ENCODE measurements around the gene ARHGAP11B.
"Not testable (repeated sequence)": the region's sequence is repeated elsewhere in the genome, so short reads cannot be mapped to it uniquely, and the experiment has no call there.

Gene ARHGAP11B

DNA sequence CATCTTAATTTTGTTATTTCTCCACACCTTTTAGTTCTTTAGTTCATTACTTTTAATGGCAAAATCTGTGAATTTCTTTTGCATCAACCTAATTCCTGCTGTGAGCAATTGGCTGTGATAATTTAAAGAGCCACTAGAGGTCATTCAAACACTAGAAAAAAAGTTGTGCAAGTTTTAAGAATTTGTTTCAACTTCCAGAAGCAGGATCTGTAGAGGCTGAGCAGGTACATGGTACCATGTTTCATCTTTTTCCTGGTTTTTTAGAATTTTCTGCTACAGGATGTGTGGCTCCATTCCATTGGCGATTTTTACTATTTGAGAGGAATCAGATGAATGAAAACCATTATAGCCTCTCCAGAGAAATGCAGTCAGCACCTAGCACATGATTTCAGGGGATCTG is 35.2 kb downstream of the ARHGAP11B start:
- TF ChIP-seq, protein P1, sequence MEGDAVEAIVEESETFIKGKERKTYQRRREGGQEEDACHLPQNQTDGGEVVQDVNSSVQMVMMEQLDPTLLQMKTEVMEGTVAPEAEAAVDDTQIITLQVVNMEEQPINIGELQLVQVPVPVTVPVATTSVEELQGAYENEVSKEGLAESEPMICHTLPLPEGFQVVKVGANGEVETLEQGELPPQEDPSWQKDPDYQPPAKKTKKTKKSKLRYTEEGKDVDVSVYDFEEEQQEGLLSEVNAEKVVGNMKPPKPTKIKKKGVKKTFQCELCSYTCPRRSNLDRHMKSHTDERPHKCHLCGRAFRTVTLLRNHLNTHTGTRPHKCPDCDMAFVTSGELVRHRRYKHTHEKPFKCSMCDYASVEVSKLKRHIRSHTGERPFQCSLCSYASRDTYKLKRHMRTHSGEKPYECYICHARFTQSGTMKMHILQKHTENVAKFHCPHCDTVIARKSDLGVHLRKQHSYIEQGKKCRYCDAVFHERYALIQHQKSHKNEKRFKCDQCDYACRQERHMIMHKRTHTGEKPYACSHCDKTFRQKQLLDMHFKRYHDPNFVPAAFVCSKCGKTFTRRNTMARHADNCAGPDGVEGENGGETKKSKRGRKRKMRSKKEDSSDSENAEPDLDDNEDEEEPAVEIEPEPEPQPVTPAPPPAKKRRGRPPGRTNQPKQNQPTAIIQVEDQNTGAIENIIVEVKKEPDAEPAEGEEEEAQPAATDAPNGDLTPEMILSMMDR (conservative IDR thresholded peaks at IDR 0.05; ENCODE audit: low read depth) = peak; percentile 68
- DNase-seq (ENCODE audit: low spot score) = peak; percentile 5
- CTCF ChIA-PET; H3K27ac ChIP-seq; POLR2A ChIA-PET (ENCODE audit: low non-redundant PET): not testable (repeated sequence)

- CTCF ChIA-PET; H3K27ac ChIP-seq; POLR2A ChIA-PET (ENCODE audit: low non-redundant PET); DNase-seq (ENCODE audit: low spot score): not testable (repeated sequence)
Measured at GRCh38 chr15:30669621-30670020, 43.7 kb downstream of the ARHGAP11B start.

GRCh38 chr15:30670056-30670455 is 44.1 kb downstream of the ARHGAP11B start:
- CTCF ChIA-PET = no interaction called here
- POLR2A ChIA-PET (ENCODE audit: low non-redundant PET) = no interaction called here
- DNase-seq (ENCODE audit: low spot score) = no peak
- H3K27ac ChIP-seq = no peak overlapping the region
- TF ChIP-seq, protein P1 (conservative IDR thresholded peaks at IDR 0.05; ENCODE audit: low read depth) = no peak

DNA sequence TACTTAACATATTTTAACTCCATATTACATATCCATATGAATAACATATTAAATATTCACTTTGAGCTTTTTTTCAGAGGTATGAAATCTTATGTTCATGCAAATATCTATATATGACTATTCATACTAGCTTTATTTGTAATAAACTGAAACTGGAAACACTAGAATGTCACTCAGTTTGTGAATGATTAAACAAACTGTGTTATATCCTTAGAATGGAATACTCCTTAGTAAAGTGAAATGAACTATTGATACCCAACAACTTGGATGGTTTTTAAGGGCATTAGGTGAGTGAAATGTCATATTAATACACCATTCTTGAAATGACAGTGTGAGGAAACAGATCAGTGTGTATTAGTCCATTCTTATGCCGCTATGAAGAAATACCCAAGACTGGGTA is 45.4 kb downstream of the ARHGAP11B start:
- H3K27ac ChIP-seq = no peak overlapping the region
- POLR2A ChIA-PET (ENCODE audit: low non-redundant PET) = no interaction called here
- CTCF ChIA-PET = no interaction called here

GRCh38 chr15:30675126-30675525 is 49.2 kb downstream of the ARHGAP11B start:
- ChIA-PET POLR2A (ENCODE audit: low non-redundant PET) (no interaction called here), CTCF (no interaction called here)
- no peak overlapping the region for H3K27ac ChIP-seq
- no peak for DNase-seq (ENCODE audit: low spot score)
- TF ChIP-seq, protein P1 (conservative IDR thresholded peaks at IDR 0.05; ENCODE audit: low read depth) = no peak

More for the DNA sequence above, 45.4 kb downstream of the ARHGAP11B start:
- no peak for DNase-seq (ENCODE audit: low spot score)
- TF ChIP-seq, protein P1 (conservative IDR thresholded peaks at IDR 0.05; ENCODE audit: low read depth) = no peak

- DNase-seq (ENCODE audit: low spot score); POLR2A ChIA-PET (ENCODE audit: low non-redundant PET); H3K27ac ChIP-seq; CTCF ChIA-PET: not testable (repeated sequence)
Measured at GRCh38 chr15:30675891-30676290, 50.0 kb downstream of the ARHGAP11B start.

DNA sequence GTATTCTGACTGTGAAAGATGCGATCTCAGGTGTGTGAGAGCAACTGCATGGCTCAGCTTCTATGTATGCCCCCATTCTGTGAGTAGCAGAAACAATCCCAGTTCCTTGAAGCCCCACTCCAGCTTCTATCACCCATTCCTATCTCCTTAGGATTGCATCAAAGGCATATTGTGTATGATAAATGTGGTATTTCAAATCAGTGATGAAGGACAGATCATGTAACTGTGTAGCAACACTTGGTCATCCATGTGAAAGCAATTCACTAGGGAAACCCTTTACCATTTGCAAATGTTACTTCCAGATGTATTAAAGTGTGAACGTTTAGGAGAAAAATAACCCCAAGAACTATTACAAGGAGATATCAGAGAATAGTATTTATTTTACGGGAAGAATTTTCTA is 55.1 kb downstream of the ARHGAP11B start:
- CTCF ChIA-PET; POLR2A ChIA-PET (ENCODE audit: low non-redundant PET); H3K27ac ChIP-seq; DNase-seq (ENCODE audit: low spot score): not testable (repeated sequence)

DNA sequence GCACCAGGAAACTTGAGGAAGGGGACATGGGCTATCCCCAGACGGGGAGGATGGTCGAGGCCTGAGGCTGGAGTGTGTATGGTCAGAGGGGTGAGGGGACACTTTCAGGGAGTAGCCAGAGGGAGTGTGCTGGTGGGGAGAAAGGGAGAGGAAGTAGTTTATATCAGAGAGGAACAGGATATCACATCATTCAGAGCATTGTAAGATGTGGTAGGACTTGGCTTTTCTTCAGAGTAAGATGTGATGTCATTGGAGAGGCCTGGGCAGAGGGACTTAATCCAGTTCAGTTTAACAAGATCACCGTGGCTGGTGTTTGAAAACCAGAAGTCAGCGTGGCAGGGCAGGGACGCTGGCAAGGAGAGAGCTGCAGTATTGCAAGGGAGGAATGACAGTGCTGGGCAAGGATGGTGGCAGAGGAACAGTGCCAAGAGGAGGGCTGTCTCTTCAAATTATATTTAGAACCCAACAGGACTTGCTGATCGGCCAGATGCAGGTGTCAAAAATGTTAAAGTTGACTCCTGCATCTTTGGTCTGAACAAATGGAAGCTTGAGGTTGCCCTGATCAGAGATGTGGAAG is 59.9 kb downstream of the ARHGAP11B start:
- H3K27ac ChIP-seq; CTCF ChIA-PET; POLR2A ChIA-PET (ENCODE audit: low non-redundant PET); DNase-seq (ENCODE audit: low spot score): not testable (repeated sequence)

GRCh38 chr15:30686651-30687050 is 60.7 kb downstream of the ARHGAP11B start:
- DNase-seq (ENCODE audit: low spot score); POLR2A ChIA-PET (ENCODE audit: low non-redundant PET); H3K27ac ChIP-seq; CTCF ChIA-PET: not testable (repeated sequence)
